HG02759 (cell line): Measurements from ENCODE around the gene ADAMTSL3.
"Not testable (repeated sequence)": the region's sequence is repeated elsewhere in the genome, so short reads cannot be mapped to it uniquely, and the experiment has no call there.

Source experiments
- ATAC-seq: cut with Tn5 transposase; IDR thresholded peaks from one replicate; pipeline ENCODE4 v1.9.1; 2021; ENCODE audit warnings: mild to moderate bottlenecking, moderate library complexity; ENCODE audit not compliant: unreplicated experiment

ADAMTSL3 gene

DNA sequence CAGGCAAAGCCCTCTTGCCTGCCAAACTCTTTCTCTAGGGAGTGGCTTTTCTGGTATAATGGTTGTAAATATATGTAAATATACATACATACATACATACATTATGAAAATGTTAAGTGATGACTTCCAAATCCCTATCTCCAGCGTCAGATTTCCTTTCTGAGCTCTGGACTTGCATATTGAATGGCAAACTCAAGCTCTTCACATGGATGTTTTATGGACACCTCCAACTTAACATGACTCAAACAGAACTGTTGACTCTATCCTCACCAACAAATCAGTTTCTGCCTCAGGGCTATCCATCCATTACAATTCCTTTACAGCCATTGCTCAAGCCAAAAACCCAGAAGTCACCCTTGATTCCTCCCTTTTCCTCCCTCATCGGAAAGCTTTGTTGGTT lies 45.1 kb downstream of the ADAMTSL3 start:
- ATAC-seq, result no peak

DNA sequence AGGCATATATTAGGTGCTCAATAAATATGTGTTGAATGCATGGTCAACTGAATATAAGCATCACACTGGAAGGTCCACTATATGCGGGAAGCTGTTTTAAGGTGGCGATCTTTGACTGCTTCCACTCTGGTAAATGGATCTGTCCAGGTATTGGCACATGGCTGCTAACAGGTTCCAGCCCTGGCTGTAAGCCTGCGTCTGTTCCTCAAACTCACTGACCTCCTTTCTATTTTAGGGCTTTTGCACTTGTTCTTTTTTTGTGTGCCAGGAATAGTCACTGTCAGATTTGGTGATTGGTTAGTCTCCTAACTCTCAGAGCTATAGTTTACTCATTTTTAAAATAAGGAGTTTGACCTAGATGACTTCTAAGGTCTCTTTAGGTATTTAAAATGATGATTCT lies 46.2 kb downstream of the ADAMTSL3 start:
- ATAC-seq, result no peak

GRCh38 chr15:83702314-83702713 lies 48.4 kb downstream of the ADAMTSL3 start:
- ATAC-seq, result not testable (repeated sequence)

DNA sequence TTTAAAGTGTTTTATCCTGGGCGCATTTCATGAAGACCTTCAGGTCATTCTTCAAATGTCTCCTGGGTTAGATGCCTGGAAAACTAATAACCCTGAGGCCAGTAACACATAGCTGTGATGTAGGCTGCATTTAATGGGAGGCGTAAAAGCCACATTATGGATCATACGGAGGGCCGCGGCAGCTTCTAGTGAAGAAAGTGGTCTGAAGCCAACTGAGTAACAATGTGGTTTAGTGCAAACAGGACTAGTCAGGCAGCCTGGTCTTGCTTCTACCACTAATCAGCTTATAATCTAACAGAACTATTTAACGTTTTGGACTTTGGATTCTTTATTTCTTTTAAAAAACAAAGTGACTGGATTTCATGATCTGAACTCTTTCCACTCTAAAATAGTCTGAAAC lies 54.4 kb downstream of the ADAMTSL3 start:
- ATAC-seq, result no peak

DNA sequence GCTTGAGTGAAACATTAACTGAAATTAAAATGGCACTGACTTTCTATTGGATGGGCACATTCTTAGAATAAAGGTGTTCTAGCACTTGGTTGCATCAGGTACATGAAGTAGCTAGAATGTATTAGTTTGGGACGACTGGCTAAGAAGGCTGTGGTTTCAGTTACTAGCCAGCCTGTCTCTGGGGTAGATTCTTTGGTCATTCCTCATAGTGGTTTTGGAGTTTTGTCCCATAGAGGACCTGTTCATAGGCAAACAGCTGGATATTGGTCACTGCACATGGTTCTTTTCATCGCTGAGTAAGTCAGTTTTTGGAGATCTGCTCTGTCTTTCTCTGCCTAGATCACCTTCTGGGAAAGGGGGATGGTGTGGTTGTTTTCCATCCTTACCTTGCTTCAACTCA lies 55.3 kb downstream of the ADAMTSL3 start:
- no peak for ATAC-seq

- no peak for ATAC-seq
Measured at GRCh38 chr15:83709811-83710210, 55.9 kb downstream of the ADAMTSL3 start.

- no peak for ATAC-seq
Measured at GRCh38 chr15:83710452-83710851, 56.5 kb downstream of the ADAMTSL3 start.

GRCh38 chr15:83711236-83711635 lies 57.3 kb downstream of the ADAMTSL3 start:
- no peak for ATAC-seq

DNA sequence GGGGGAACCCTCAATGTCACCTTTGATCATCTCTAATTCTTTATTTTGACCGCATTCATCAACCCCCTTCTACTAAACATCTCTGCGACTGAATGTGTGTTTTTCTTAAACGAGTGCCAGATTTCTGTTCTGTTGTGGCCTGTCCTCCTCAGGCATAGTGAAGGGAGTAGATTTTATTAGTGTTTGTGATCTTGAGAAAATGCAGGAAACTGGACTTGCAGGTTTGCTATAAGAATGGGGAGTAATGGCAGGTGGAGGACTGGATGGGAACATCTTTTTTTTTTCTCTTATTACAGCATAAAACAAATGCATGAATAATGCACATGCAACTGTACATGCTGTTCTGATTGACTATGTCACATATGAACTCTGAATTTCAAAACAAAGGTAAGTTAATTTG lies 59.3 kb downstream of the ADAMTSL3 start:
- ATAC-seq, result no peak

DNA sequence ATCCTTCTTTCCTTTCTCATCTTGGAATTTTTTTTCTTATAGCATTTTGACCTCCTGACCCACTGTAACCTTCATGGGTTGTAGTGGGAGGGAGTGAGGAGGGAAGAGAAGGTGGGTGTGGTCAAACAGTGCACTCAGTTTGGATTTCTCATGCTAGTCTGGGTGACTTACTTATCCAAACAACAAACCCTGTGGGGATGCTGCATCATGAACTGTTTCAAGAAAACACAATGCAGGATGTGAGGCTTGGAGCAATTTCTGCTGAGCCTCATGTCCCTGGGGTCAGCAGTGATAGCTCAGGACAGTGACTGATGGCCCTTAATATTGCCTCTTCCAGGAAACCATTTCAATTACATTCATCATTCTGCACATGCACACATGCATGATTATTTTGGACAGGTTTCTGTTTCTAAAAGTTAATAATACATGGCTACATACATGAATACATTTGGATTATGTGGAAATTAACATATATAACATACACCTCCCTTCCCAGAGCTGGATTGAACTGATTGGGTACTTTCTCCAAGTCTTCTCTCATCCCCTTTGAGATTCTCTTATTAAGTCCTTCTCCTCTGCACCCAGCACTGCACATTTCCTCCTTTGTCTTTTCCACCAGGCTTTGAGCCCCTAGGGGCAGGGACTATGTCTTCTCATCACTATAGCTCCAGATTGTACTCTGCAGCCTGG lies 61.2 kb downstream of the ADAMTSL3 start:
- ATAC-seq, result no peak

DNA sequence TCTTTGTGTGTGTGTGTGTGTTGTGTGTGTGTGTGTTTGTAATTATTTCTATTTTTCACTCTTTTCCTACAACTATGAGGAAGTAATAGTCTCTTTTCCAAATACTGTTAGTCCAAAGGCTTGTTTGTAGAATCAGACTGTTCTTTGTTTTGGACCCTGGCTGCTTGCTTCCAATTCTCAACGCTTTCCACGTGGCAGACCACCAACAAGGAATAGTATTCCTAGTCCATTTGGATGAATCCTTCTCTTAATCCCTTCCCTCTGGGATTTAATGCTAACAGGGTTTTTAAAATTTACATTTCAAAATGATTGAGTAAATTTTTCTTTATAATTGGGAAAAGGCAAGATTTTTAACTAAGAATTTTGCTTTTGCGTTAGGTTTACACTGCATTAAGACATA lies 62.7 kb downstream of the ADAMTSL3 start:
- no peak for ATAC-seq

DNA sequence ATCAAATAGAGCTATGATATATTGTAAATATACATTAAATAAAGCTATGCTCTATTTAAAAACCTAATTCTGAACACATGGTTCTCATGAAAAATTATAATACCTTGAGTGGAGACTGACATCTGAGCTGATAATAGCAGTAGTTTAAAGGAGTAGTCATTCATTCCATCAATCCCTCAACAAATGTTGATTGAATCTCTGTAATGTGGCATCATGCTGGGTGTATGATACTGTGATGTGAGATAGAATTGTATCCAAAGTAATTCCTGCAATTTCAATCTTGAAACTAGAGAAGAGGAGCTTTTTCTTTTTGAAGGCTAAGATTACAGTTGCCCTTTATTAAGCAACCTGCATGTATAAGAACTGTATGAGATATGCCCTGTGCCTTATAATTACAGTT lies 63.1 kb downstream of the ADAMTSL3 start:
- no peak for ATAC-seq

DNA sequence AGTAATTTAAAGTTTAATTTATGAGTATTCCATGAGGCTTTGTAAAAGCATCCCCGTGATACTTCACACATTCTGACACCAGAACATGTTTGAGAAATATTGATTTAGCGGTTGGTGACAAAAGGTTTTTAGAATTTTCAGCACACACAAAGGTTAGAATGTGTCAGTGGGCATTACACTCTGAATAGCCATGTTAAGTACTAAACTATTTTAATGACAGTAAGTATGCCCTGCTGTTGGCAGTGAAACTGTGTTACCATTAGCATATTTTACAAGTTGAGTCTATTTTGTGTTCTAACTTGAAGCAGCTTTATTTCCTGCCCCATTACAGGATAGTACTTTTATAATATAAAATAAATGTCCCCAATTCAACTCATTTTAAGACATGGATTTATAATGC lies 66.5 kb downstream of the ADAMTSL3 start:
- ATAC-seq, result no peak

DNA sequence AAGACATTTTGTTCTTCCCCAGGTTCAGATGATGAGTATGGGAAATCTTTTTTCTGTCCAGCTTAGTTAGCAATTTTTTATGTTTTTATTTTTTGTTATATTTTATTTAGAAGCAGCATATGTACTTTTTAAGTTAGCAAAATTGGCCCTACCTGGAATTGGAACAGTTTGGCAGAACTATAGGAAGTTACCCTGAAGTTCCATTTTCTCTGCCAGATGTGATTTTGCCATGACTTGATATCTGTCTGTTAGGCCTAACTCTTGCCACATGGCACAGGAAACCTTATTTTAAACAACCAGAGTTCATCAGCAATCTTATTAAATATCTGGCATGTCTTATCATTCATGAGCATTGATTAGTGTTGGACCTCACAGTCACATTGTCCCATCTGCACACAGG lies 67.1 kb downstream of the ADAMTSL3 start:
- no peak for ATAC-seq

GRCh38 chr15:83721981-83722380 lies 68.1 kb downstream of the ADAMTSL3 start:
- no peak for ATAC-seq

- no peak for ATAC-seq
Measured at GRCh38 chr15:83723216-83723615, 69.3 kb downstream of the ADAMTSL3 start.

GRCh38 chr15:83732196-83732595 lies 78.3 kb downstream of the ADAMTSL3 start:
- ATAC-seq, result no peak

DNA sequence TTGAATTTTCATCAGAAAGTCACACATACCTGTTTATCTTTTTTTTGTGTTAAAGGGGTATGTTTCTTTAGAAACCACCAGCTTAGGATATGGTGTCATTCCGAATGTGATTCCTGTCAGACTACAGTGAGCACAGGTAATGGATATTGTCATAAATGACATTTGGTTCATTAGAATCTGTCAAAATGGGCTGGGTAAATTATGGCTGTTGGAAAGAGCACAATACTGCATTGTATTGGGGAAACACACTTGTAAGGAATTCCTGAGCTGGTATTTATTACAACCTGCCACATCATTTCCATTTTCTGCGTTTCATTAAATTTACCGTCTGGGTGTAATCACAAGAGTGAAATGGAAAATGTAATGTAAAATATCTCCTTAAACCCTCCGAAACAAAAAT lies 78.8 kb downstream of the ADAMTSL3 start:
- ATAC-seq, result no peak

GRCh38 chr15:83733206-83733605 lies 79.3 kb downstream of the ADAMTSL3 start:
- no peak for ATAC-seq

DNA sequence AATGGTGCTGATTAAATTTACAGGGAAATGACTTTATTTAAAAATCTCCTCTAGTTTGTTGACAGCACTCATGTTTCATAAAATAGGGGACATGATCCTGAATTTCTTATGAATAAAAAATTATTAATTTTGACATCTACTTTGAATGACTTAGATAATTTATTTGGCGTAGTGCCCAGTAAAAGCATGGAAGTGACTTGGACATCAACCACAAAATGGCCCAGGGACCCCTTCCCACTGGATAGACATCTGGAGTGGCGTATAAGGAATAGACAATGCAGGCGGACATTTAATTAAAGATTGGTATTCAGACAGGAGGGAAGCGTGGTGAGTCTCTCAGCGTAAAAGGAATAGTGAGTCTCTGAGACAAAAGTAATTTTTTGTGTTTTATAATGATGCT lies 79.8 kb downstream of the ADAMTSL3 start:
- ATAC-seq, result no peak

GRCh38 chr15:83734487-83734886 lies 80.6 kb downstream of the ADAMTSL3 start:
- no peak for ATAC-seq

GRCh38 chr15:83739629-83740028 lies 85.7 kb downstream of the ADAMTSL3 start:
- ATAC-seq, result no peak

GRCh38 chr15:83745771-83746170 lies 91.8 kb downstream of the ADAMTSL3 start:
- ATAC-seq, result no peak
